ENCODE results near the gene ZNF625. TPM values are rescaled to one million over a fixed set of nuclear protein-coding genes. Genes with fewer than 3 reads are reported as not detected.

ZNF625 gene
- total RNA-seq, 1 donor from 2014 or later, result 16.1 TPM

GRCh38 chr19:12162513-12162881 is 6.0 kb upstream of the ZNF625 start:
- H3K27me3 ChIP-seq (ENCODE audit: insufficient read depth, low read length), result no peaks in the 10 kb centered on the region
- peaks cover 3% of the 10 kb centered on the region for H4K20me1 ChIP-seq (ENCODE audit: insufficient read depth, low read length)
- no peaks in the 10 kb centered on the region for H3K9me3 Mint-ChIP-seq (ENCODE audit: unreplicated experiment)
- no peak overlapping the region for H3K27ac Mint-ChIP-seq (ENCODE audit: unreplicated experiment)
- H3K36me3 ChIP-seq (ENCODE audit: insufficient read depth, low read length), result no peaks in the 10 kb centered on the region
- H3K27me3 Mint-ChIP-seq (ENCODE audit: low read depth, unreplicated experiment), result no peaks in the 10 kb centered on the region
- no peaks in the 10 kb centered on the region for H3K4me1 ChIP-seq (ENCODE audit: insufficient read depth, low read length)
- no peak overlapping the region for H3K27ac ChIP-seq (ENCODE audit: low read depth, low read length)
- TF ChIP-seq CTCF (IDR thresholded peaks at IDR 0.05; ENCODE audit: insufficient read depth, low read depth, low read length), result no peak
- TF ChIP-seq EZH2 (IDR thresholded peaks at IDR 0.05; ENCODE audit: insufficient read depth, low read length), result no peak
- peak overlapping the region; percentile 95 for H3K4me3 Mint-ChIP-seq (ENCODE audit: unreplicated experiment)
- no peaks in the 10 kb centered on the region for H3K36me3 Mint-ChIP-seq (ENCODE audit: low read depth, unreplicated experiment)
- H3K4me1 Mint-ChIP-seq (ENCODE audit: low read depth, unreplicated experiment), result peaks cover 13% of the 10 kb centered on the region
- peak overlapping the region; percentile 94 for H3K9ac ChIP-seq (ENCODE audit: low read length)
- no peak for DNase-seq (ENCODE audit: low read depth)
- H3K79me2 ChIP-seq (ENCODE audit: insufficient read depth, low read length), result peaks cover 38% of the 10 kb centered on the region
- peak overlapping the region; percentile 87 for H3K4me2 ChIP-seq (ENCODE audit: low read length)
- FAIRE-seq, result no peak
- no peaks in the 10 kb centered on the region for H3K9me3 ChIP-seq (ENCODE audit: insufficient read depth, low read depth, low read length)
- H3K4me3 ChIP-seq (ENCODE audit: insufficient read depth, low read depth, low read length), result peak overlapping the region; percentile 84
- H2AFZ ChIP-seq (ENCODE audit: low read depth, low read length), result peak overlapping the region; percentile 99

- Histone ChIP-seq H3K4me3 (ENCODE audit: insufficient read depth, low read depth, low read length) (no peak overlapping the region), H2AFZ (ENCODE audit: low read depth, low read length) (no peak overlapping the region), H3K36me3 (ENCODE audit: insufficient read depth, low read length) (no peaks in the 10 kb centered on the region), H3K27ac (ENCODE audit: low read depth, low read length) (no peak overlapping the region), H3K4me1 (ENCODE audit: insufficient read depth, low read length) (no peaks in the 10 kb centered on the region), H3K79me2 (ENCODE audit: insufficient read depth, low read length) (peaks cover 31% of the 10 kb centered on the region), H3K9me3 (ENCODE audit: insufficient read depth, low read depth, low read length) (no peaks in the 10 kb centered on the region), H3K9ac (ENCODE audit: low read length) (no peak overlapping the region), H3K4me2 (ENCODE audit: low read length) (no peak overlapping the region), H4K20me1 (ENCODE audit: insufficient read depth, low read length) (peaks cover 8% of the 10 kb centered on the region), H3K27me3 (ENCODE audit: insufficient read depth, low read length) (no peaks in the 10 kb centered on the region)
- H3K4me1 Mint-ChIP-seq (ENCODE audit: low read depth, unreplicated experiment), result peaks cover 8% of the 10 kb centered on the region
- H3K36me3 Mint-ChIP-seq (ENCODE audit: low read depth, unreplicated experiment), result peaks cover 3% of the 10 kb centered on the region
- no peak for DNase-seq (ENCODE audit: low read depth)
- H3K9me3 Mint-ChIP-seq (ENCODE audit: unreplicated experiment), result no peaks in the 10 kb centered on the region
- no peaks in the 10 kb centered on the region for H3K27me3 Mint-ChIP-seq (ENCODE audit: low read depth, unreplicated experiment)
- H3K4me3 Mint-ChIP-seq (ENCODE audit: unreplicated experiment), result no peak overlapping the region
- FAIRE-seq, result no peak
- TF ChIP-seq EZH2 (IDR thresholded peaks at IDR 0.05; ENCODE audit: insufficient read depth, low read length) (no peak), CTCF (IDR thresholded peaks at IDR 0.05; ENCODE audit: insufficient read depth, low read depth, low read length) (no peak)
- no peak overlapping the region for H3K27ac Mint-ChIP-seq (ENCODE audit: unreplicated experiment)
Observed at GRCh38 chr19:12159773-12160414, 3.4 kb upstream of the ZNF625 start.

GRCh38 chr19:12155324-12155860 is 1.1 kb downstream of the ZNF625 start:
- Mint-ChIP-seq H3K9me3 (ENCODE audit: unreplicated experiment) (peaks cover 3% of the 10 kb centered on the region), H3K27ac (ENCODE audit: unreplicated experiment) (no peak overlapping the region), H3K4me1 (ENCODE audit: low read depth, unreplicated experiment) (peaks cover 3% of the 10 kb centered on the region), H3K27me3 (ENCODE audit: low read depth, unreplicated experiment) (no peaks in the 10 kb centered on the region), H3K4me3 (ENCODE audit: unreplicated experiment) (peak overlapping the region; percentile 93), H3K36me3 (ENCODE audit: low read depth, unreplicated experiment) (peaks cover 16% of the 10 kb centered on the region)
- Histone ChIP-seq H3K4me1 (ENCODE audit: insufficient read depth, low read length) (no peaks in the 10 kb centered on the region), H3K4me3 (ENCODE audit: insufficient read depth, low read depth, low read length) (peak overlapping the region; percentile 80), H3K79me2 (ENCODE audit: insufficient read depth, low read length) (peaks cover 48% of the 10 kb centered on the region), H3K27ac (ENCODE audit: low read depth, low read length) (no peak overlapping the region), H3K9me3 (ENCODE audit: insufficient read depth, low read depth, low read length) (no peaks in the 10 kb centered on the region), H3K27me3 (ENCODE audit: insufficient read depth, low read length) (no peaks in the 10 kb centered on the region), H3K9ac (ENCODE audit: low read length) (peak overlapping the region; percentile 91), H3K36me3 (ENCODE audit: insufficient read depth, low read length) (peaks cover 8% of the 10 kb centered on the region), H4K20me1 (ENCODE audit: insufficient read depth, low read length) (peaks cover 11% of the 10 kb centered on the region), H3K4me2 (ENCODE audit: low read length) (peak overlapping the region; percentile 88), H2AFZ (ENCODE audit: low read depth, low read length) (no peak overlapping the region)
- DNase-seq (ENCODE audit: low read depth) (no peak), FAIRE-seq (no peak)
- TF ChIP-seq CTCF (IDR thresholded peaks at IDR 0.05; ENCODE audit: insufficient read depth, low read depth, low read length), result no peak
- TF ChIP-seq EZH2 (IDR thresholded peaks at IDR 0.05; ENCODE audit: insufficient read depth, low read length), result no peak
